ENCODE measurements around the gene BNC2. TPM values are rescaled to one million over a fixed set of nuclear protein-coding genes. Genes with fewer than 3 reads are reported as not detected.
A peak's percentile ranks its signal among the peaks of the same experiment; 100 is the strongest.

BNC2 gene
- total RNA-seq, 1 experiment from 2014 or later: 43.6 TPM

DNA sequence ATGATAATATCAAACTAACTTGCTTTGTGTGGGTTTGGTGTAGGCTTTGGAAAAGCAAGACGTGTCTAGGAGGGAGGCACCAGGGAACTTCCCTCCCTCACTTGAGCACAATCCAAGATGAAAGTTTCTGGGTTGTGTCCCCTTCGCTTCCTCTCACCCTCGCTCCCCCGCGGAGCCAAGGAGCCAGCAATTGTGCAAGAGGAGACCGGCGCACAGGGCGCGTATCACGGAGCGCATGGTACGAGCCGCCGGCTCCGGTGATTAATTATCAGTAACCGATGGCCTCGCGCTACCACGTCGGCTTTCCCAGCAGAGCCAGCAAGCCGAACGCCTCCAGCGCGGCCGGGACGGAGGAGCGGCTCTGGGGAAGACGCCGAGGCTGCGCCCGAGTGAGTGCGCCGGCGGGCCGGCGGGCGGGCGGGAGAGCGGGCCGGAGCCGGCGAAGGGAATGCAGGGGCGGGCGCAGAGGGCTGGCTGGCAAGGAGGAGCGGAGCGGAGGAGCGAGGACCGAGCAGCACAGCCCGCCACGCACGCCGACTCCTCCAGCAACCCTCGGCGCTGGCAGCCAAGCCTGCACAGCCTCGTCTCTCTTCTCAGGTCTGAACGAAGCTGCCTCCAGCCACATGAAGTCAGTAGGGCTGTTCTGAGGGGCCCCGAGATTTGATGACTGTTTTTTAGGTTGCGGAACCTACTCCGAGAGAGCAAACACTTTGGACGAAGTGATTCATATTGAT lies 143.6 kb downstream of the BNC2 start:
- DNase-seq: peak; percentile 72
- peaks cover 61 to 62% of the 10 kb centered on the region in 2 experiments for H3K4me1 Mint-ChIP-seq

More for the DNA sequence above, 143.6 kb downstream of the BNC2 start:
- Histone ChIP-seq H3K23ac (ENCODE audit: insufficient read length, low read depth, low read length) (no peak overlapping the region), H2AK5ac (ENCODE audit: insufficient read length, low read length) (no peak overlapping the region), H3K9ac (ENCODE audit: extremely low read depth, insufficient read length, low read length) (peak overlapping the region; percentile 83), H4K8ac (replicated peaks; ENCODE audit: insufficient read length, low read depth, low read length) (no peak overlapping the region), H3K27me3 (ENCODE audit: insufficient read depth, low read length) (no peaks in the 10 kb centered on the region), H2AFZ (ENCODE audit: low read length) (no peak overlapping the region), H2BK20ac (ENCODE audit: low read depth, low read length, poor library complexity, severe bottlenecking) (no peak overlapping the region), H3K56ac (ENCODE audit: insufficient read length, low read depth, low read length) (no peak overlapping the region), H3K79me1 (ENCODE audit: insufficient read depth, low read depth, low read length, poor library complexity, severe bottlenecking) (no peaks in the 10 kb centered on the region), H3T11ph (ENCODE audit: low read length) (no peak overlapping the region), H3K27ac (ENCODE audit: insufficient read length, low read depth, low read length) (peak overlapping the region; percentile 4), H3K4me1 (ENCODE audit: insufficient read depth, low read length) (peaks cover 12% of the 10 kb centered on the region; the same call in 1 of the 2 replicates), H3K4ac (ENCODE audit: low read depth, low read length) (no peak overlapping the region; the same call in 1 of the 2 replicates), H3K9me3 (ENCODE audit: control insufficient read depth, low read depth, low read length) (no peaks in the 10 kb centered on the region), H3K23me2 (ENCODE audit: insufficient read length, low read depth, low read length, poor library complexity, severe bottlenecking) (peaks cover 14% of the 10 kb centered on the region), H3K4me2 (ENCODE audit: insufficient read depth, insufficient read length, low read length) (peak overlapping the region; percentile 56), H4K5ac (ENCODE audit: insufficient read length, low read depth, low read length) (no peak overlapping the region), H4K20me1 (ENCODE audit: control insufficient read depth, insufficient read depth, insufficient read length) (no peaks in the 10 kb centered on the region), H3K18ac (ENCODE audit: insufficient read length, low read depth, low read length) (peak overlapping the region; percentile 88), H4K91ac (ENCODE audit: insufficient read length, low read depth, low read length) (no peak overlapping the region), H2BK12ac (ENCODE audit: insufficient read length, low read depth, low read length) (no peak overlapping the region), H2BK5ac (ENCODE audit: insufficient read length, low read length) (no peak overlapping the region), H3K79me2 (ENCODE audit: insufficient read depth, low read length) (peaks cover 6% of the 10 kb centered on the region; the same call in 1 of the 2 replicates), H3K14ac (ENCODE audit: insufficient read depth, low read length) (peak overlapping the region; percentile 86), H2BK15ac (ENCODE audit: low read depth, low read length) (no peak overlapping the region), H2BK120ac (ENCODE audit: low read depth, low read length, poor library complexity, severe bottlenecking) (no peak overlapping the region)
- no peaks in the 10 kb centered on the region for H3K27me3 Mint-ChIP-seq (ENCODE audit: low read depth)
- TF ChIP-seq, protein P1, sequence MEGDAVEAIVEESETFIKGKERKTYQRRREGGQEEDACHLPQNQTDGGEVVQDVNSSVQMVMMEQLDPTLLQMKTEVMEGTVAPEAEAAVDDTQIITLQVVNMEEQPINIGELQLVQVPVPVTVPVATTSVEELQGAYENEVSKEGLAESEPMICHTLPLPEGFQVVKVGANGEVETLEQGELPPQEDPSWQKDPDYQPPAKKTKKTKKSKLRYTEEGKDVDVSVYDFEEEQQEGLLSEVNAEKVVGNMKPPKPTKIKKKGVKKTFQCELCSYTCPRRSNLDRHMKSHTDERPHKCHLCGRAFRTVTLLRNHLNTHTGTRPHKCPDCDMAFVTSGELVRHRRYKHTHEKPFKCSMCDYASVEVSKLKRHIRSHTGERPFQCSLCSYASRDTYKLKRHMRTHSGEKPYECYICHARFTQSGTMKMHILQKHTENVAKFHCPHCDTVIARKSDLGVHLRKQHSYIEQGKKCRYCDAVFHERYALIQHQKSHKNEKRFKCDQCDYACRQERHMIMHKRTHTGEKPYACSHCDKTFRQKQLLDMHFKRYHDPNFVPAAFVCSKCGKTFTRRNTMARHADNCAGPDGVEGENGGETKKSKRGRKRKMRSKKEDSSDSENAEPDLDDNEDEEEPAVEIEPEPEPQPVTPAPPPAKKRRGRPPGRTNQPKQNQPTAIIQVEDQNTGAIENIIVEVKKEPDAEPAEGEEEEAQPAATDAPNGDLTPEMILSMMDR (conservative IDR thresholded peaks at IDR 0.05): no peak
- H3K9me3 Mint-ChIP-seq: no peaks in the 10 kb centered on the region
- H3K4me3 Mint-ChIP-seq: peak overlapping the region; percentile 91 to 94
- H3K36me3 Mint-ChIP-seq (ENCODE audit: insufficient read depth in 1 of 3, low read depth in 3 of 3): no peaks in the 10 kb centered on the region
- WGBS (ENCODE audit: extremely low coverage, insufficient read length, low lambda C conversion rate): no CpG with 5 or more reads among the region's 60 CpGs
- H3K27ac Mint-ChIP-seq: peak overlapping the region; percentile 96 to 99 (median 98)

All from H9 (cell line).